GM06990 (cell line): ENCODE measurements around the gene APPBP2.

ENCODE experiments used
- DNase-seq: peaks from one replicate; pipeline ENCODE4 v3.0.0-alpha.2; 2011; ENCODE audit not compliant: insufficient read length; ENCODE audit errors: extremely low read depth
- H3K27me3 ChIP-seq: replicated peaks from 2 replicates; pipeline ENCODE4 v1.6.0; 2011; ENCODE audit warnings: low read length; ENCODE audit not compliant: control insufficient read depth, insufficient read depth
- H3K36me3 ChIP-seq: 2 replicates; pipeline ENCODE4 v1.5.1; 2011; ENCODE audit warnings: low read length; ENCODE audit not compliant: control insufficient read depth, insufficient read depth
- H3K4me3 ChIP-seq: replicated peaks from 2 replicates; pipeline ENCODE4 v1.5.1; 2011; ENCODE audit warnings: low read depth, mild to moderate bottlenecking, control low read depth, low read length
- CTCF ChIP-seq: IDR thresholded peaks from 2 replicates; pipeline ENCODE4 v1.5.1; 2011; ENCODE audit warnings: low read length, control low read depth, mild to moderate bottlenecking, inconsistent platforms; ENCODE audit not compliant: insufficient read depth, poor library complexity, severe bottlenecking

Gene APPBP2

GRCh38 chr17:60534010-60534555 lies 8.0 kb upstream of the APPBP2 start:
- DNase-seq = no peak
- Histone ChIP-seq H3K36me3 (no peaks in the 10 kb centered on the region), H3K4me3 (no peak overlapping the region), H3K27me3 (no peaks in the 10 kb centered on the region)
- TF ChIP-seq CTCF = no peak

GRCh38 chr17:60529806-60530205 lies 3.8 kb upstream of the APPBP2 start:
- TF ChIP-seq CTCF = no peak
- DNase-seq = no peak
- H3K27me3 ChIP-seq = no peaks in the 10 kb centered on the region
- no peaks in the 10 kb centered on the region for H3K36me3 ChIP-seq
- H3K4me3 ChIP-seq = no peak overlapping the region

GRCh38 chr17:60528828-60529227 lies 2.8 kb upstream of the APPBP2 start:
- DNase-seq = no peak
- Histone ChIP-seq H3K27me3 (no peaks in the 10 kb centered on the region), H3K4me3 (no peak overlapping the region), H3K36me3 (no peaks in the 10 kb centered on the region)
- TF ChIP-seq CTCF = no peak

- no peak for DNase-seq
- no peak for TF ChIP-seq CTCF
- no peaks in the 10 kb centered on the region for H3K36me3 ChIP-seq
- H3K27me3 ChIP-seq = no peaks in the 10 kb centered on the region
- no peak overlapping the region for H3K4me3 ChIP-seq
These were observed 1.7 kb upstream of the APPBP2 start for GRCh38 chr17:60527701-60528100.

- H3K4me3 ChIP-seq = peak overlapping the region; percentile 75
- no peak for TF ChIP-seq CTCF
- H3K36me3 ChIP-seq = no peaks in the 10 kb centered on the region
- DNase-seq = no peak
- H3K27me3 ChIP-seq = no peaks in the 10 kb centered on the region
These were observed 684 bp upstream of the APPBP2 start for GRCh38 chr17:60526726-60527125.

GRCh38 chr17:60525328-60525684 lies 736 bp downstream of the APPBP2 start:
- peak overlapping the region; percentile 75 for H3K4me3 ChIP-seq
- no peaks in the 10 kb centered on the region for H3K27me3 ChIP-seq
- TF ChIP-seq CTCF = no peak
- no peak for DNase-seq
- H3K36me3 ChIP-seq = no peaks in the 10 kb centered on the region; the same call in 1 of the 2 replicates
